Measurements from ENCODE around the gene PLCB1. TPM values are rescaled to one million over a fixed set of nuclear protein-coding genes. Genes with fewer than 3 reads are reported as not detected.
"Not testable (repeated sequence)": the region's sequence is repeated elsewhere in the genome, so short reads cannot be mapped to it uniquely, and the experiment has no call there.

PLCB1 gene
- total RNA-seq, 4 donors from 2014 or later, result 13.5 to 110 (median 30.4) TPM

- no peak for TF ChIP-seq CTCF (IDR thresholded peaks at IDR 0.05)
- no peak for TF ChIP-seq POLR2A (IDR thresholded peaks at IDR 0.05)
- H3K27ac ChIP-seq, result no peak overlapping the region
- H3K36me3 ChIP-seq, result no peaks in the 10 kb centered on the region
- peaks cover 0 to 6% of the 10 kb centered on the region in 2 donors for H3K4me1 ChIP-seq
- H3K9me3 ChIP-seq, result no peaks in the 10 kb centered on the region
- H3K4me3 ChIP-seq, result no peak overlapping the region
- DNase-seq, result no peak
- intact Hi-C loops (cut with DNase I; ENCODE audit: low total_unique reads), result no loop called here
- no peaks in the 10 kb centered on the region for H3K27me3 ChIP-seq
Measured at GRCh38 chr20:8435285-8436035, 303.4 kb downstream of the PLCB1 start.

- H3K9me3 ChIP-seq; DNase-seq; H3K4me3 ChIP-seq; H3K27me3 ChIP-seq; H3K27ac ChIP-seq; H3K4me1 ChIP-seq; H3K36me3 ChIP-seq; intact Hi-C loops (cut with DNase I; ENCODE audit: low total_unique reads): not testable (repeated sequence)
Measured at GRCh38 chr20:8436938-8437337, 304.9 kb downstream of the PLCB1 start.

DNA sequence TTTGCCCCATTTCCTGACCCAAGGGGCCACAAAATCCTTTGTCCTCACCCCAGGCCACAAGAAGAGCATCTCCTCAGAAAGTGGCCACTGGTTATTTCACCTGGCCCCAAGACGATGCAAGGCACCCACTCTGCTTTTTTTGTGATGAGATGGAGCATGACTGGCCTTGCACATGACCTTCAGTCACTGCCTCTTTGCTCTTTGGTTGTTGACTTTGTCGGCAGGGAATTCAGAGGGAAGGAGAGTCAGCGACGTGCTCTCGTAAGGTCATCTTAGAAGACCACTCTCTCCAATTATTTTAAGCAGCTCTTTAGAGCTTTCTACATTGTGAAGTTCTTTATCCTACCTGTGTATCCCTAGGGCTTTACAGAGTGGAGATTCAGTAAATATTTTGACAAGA is 306.7 kb downstream of the PLCB1 start:
- H3K9me3 ChIP-seq, result no peaks in the 10 kb centered on the region
- no peaks in the 10 kb centered on the region for H3K27me3 ChIP-seq
- TF ChIP-seq CTCF (IDR thresholded peaks at IDR 0.05) (no peak), POLR2A (IDR thresholded peaks at IDR 0.05) (no peak)
- no peak overlapping the region for H3K27ac ChIP-seq
- DNase-seq, result no peak
- no peak overlapping the region for H3K4me3 ChIP-seq
- H3K36me3 ChIP-seq, result no peaks in the 10 kb centered on the region
- H3K4me1 ChIP-seq, result no peaks in the 10 kb centered on the region
- intact Hi-C loops (cut with DNase I; ENCODE audit: low total_unique reads), result no loop called here

DNA sequence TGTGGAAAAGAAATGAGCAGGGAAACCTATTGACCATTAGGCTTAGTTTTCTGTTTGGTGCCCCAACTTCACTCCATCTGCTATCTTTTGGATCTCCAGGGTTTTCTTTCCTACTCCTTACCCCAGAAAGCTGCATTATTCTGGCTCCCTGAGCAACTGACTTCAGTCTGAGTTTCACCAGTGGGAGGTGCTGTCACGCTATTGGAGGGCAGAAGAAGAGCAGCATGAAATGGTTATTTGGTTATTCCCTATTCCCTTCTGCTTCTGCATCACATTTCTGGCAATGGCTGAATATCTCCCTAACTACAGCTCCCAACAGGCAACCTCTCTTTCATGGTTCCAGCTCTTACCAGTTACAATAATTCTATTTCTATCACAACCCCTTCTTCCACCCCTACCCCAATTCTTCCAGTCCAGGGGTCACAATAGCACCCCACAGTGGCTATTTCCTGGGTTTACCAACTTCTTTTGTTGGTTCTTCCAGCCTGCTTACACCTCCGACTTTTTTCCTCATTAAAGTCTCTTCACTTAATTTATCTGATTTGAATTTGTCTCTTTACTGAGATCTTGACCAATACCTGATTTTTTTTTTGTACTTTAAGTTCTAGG is 311.5 kb downstream of the PLCB1 start:
- DNase-seq, result no peak
- Histone ChIP-seq H3K27me3 (no peaks in the 10 kb centered on the region), H3K9me3 (no peaks in the 10 kb centered on the region), H3K36me3 (no peaks in the 10 kb centered on the region), H3K27ac (no peak overlapping the region), H3K4me3 (no peak overlapping the region), H3K4me1 (no peaks in the 10 kb centered on the region)
- intact Hi-C loops (cut with DNase I; ENCODE audit: low total_unique reads), result no loop called here
- TF ChIP-seq POLR2A (IDR thresholded peaks at IDR 0.05), result no peak
- no peak for TF ChIP-seq CTCF (IDR thresholded peaks at IDR 0.05)

- no peak overlapping the region for H3K4me3 ChIP-seq
- no peak for DNase-seq
- TF ChIP-seq POLR2A (IDR thresholded peaks at IDR 0.05), result no peak
- TF ChIP-seq CTCF (IDR thresholded peaks at IDR 0.05), result no peak
- H3K27ac ChIP-seq, result no peak overlapping the region
- no peaks in the 10 kb centered on the region for H3K27me3 ChIP-seq
- no peaks in the 10 kb centered on the region for H3K9me3 ChIP-seq
- no peaks in the 10 kb centered on the region for H3K4me1 ChIP-seq
- intact Hi-C loops (cut with DNase I; ENCODE audit: low total_unique reads), result no loop called here
- no peaks in the 10 kb centered on the region for H3K36me3 ChIP-seq
Measured at GRCh38 chr20:8447262-8448120, 315.4 kb downstream of the PLCB1 start.

All from uterus (tissue), 4 donors.